IMR-90 (cell line): ENCODE results near the gene RPS10. TPM values are rescaled to one million over a fixed set of nuclear protein-coding genes. Genes with fewer than 3 reads are reported as not detected.
A peak's percentile ranks its signal among the peaks of the same experiment; 100 is the strongest.

Experiments
- ATAC-seq: fragments of 200-7000 bp; cut with Tn5 transposase; 2 replicates; pipeline ENCODE4 v1.9.1; 2020; ENCODE audit warnings: low read depth, mild to moderate bottlenecking, moderate library complexity
- BruUV-seq: library from RNA; stranded (reverse); fragments of 400-500 nt; replicated peaks from 2 replicates; lab custom pipeline; 2021; lab: Mats Ljungman, UMichigan
- CTCF ChIA-PET: fragments of 300-600 bp; formaldehyde crosslinking; extraction: SDS; loops from one replicate; lab custom pipeline; 2021; ENCODE audit warnings: antibody characterized with exemption; lab: Yijun Ruan, JAX
- POLR2A ChIA-PET: fragments of 300-600 bp; sonication (Branson Sonifier 250); formaldehyde crosslinking; loops from one replicate; lab custom pipeline; 2022; ENCODE audit warnings: antibody characterized with exemption; ENCODE audit not compliant: unreplicated experiment; lab: Charles Lee
- DNase-seq: peaks from one replicate; pipeline ENCODE4 v3.0.0; 2013
- H2AFZ ChIP-seq: replicated peaks from 2 replicates; pipeline ENCODE3; 2013; ENCODE audit warnings: low read length, mild to moderate bottlenecking; ENCODE audit not compliant: poor library complexity
- H2AK5ac ChIP-seq: 2 replicates; pipeline ENCODE4 v1.6.1; 2013; ENCODE audit warnings: low read depth, low read length, inconsistent platforms
- H2AK9ac ChIP-seq: replicated peaks from 2 replicates; pipeline ENCODE3; 2013; ENCODE audit warnings: mild to moderate bottlenecking, low read depth, low read length, moderate library complexity; ENCODE audit not compliant: poor library complexity
- H2BK120ac ChIP-seq: 2 replicates; pipeline ENCODE4 v1.6.1; 2013; ENCODE audit warnings: low read depth, low read length, inconsistent platforms
- H2BK15ac ChIP-seq: 3 replicates; pipeline ENCODE4 v1.6.1; 2013; ENCODE audit warnings: low read depth, low read length, inconsistent platforms
- H2BK20ac ChIP-seq: 2 replicates; pipeline ENCODE4 v1.6.1; 2013; ENCODE audit warnings: low read depth, mild to moderate bottlenecking, inconsistent platforms, low read length, moderate library complexity
- H2BK5ac ChIP-seq: 2 replicates; pipeline ENCODE4 v1.6.1; 2013; ENCODE audit warnings: mild to moderate bottlenecking, low read depth, low read length, inconsistent platforms; ENCODE audit not compliant: poor library complexity, severe bottlenecking
- H3K14ac ChIP-seq: replicated peaks from 2 replicates; pipeline ENCODE4 v1.6.1; 2013; ENCODE audit warnings: low read depth, low read length, inconsistent platforms
- H3K18ac ChIP-seq: 2 replicates; pipeline ENCODE4 v1.6.1; 2013; ENCODE audit warnings: low read depth, low read length, control low read depth
- H3K23ac ChIP-seq: 2 replicates; pipeline ENCODE4 v1.6.1; 2013; ENCODE audit warnings: low read depth, low read length, inconsistent platforms
- H3K27ac ChIP-seq: 2 replicates; pipeline ENCODE4 v1.5.1; 2013; ENCODE audit warnings: mild to moderate bottlenecking, control low read depth, low read length; ENCODE audit not compliant: insufficient read depth
- H3K27me3 ChIP-seq: 2 replicates; pipeline ENCODE4 v1.6.1; 2013; ENCODE audit warnings: low read length; ENCODE audit not compliant: control insufficient read depth, insufficient read depth
- H3K36me3 ChIP-seq: 2 replicates; pipeline ENCODE4 v1.6.1; 2013; ENCODE audit warnings: low read length, mixed read lengths; ENCODE audit not compliant: control insufficient read depth, insufficient read depth
- H3K4ac ChIP-seq: 2 replicates; pipeline ENCODE4 v1.6.1; 2013; ENCODE audit warnings: low read depth, low read length, inconsistent platforms
- H3K4me1 ChIP-seq: 2 replicates; pipeline ENCODE4 v1.6.1; 2013; ENCODE audit warnings: low read length, mixed read lengths; ENCODE audit not compliant: control insufficient read depth, insufficient read depth
- H3K4me2 ChIP-seq: 2 replicates; pipeline ENCODE4 v1.6.1; 2013; ENCODE audit warnings: low read depth, mild to moderate bottlenecking, control low read depth, low read length, moderate library complexity
- H3K4me3 ChIP-seq: 2 replicates; pipeline ENCODE4 v1.5.1; 2013; ENCODE audit warnings: low read depth, mild to moderate bottlenecking, control low read depth, low read length, moderate library complexity; ENCODE audit not compliant: insufficient read depth
- H3K56ac ChIP-seq: 2 replicates; pipeline ENCODE4 v1.6.1; 2013; ENCODE audit warnings: low read length, inconsistent platforms; ENCODE audit not compliant: insufficient read depth; ENCODE audit errors: extremely low read depth
- H3K79me1 ChIP-seq, 2 experiments: 2 replicates each; pipeline ENCODE4 v1.6.1; 2013; ENCODE audit warnings: low read length in 2 of 2, inconsistent platforms in 1 of 2, low read depth in 1 of 2
- H3K9ac ChIP-seq: 2 replicates; pipeline ENCODE4 v1.6.1; 2013; ENCODE audit warnings: low read depth, low read length, control low read depth
- H3K9me1 ChIP-seq: 2 replicates; pipeline ENCODE4 v1.6.1; 2013; ENCODE audit warnings: low read length, inconsistent platforms; ENCODE audit not compliant: insufficient read depth
- H3K9me3 ChIP-seq: 2 replicates; pipeline ENCODE4 v1.6.1; 2013; ENCODE audit warnings: low read length; ENCODE audit not compliant: control insufficient read depth, insufficient read depth
- H4K20me1 ChIP-seq: 2 replicates; pipeline ENCODE4 v1.6.1; 2013; ENCODE audit warnings: low read length, inconsistent platforms; ENCODE audit not compliant: insufficient read depth
- H4K5ac ChIP-seq: 2 replicates; pipeline ENCODE4 v1.6.1; 2013; ENCODE audit warnings: mild to moderate bottlenecking, low read depth, low read length, control low read depth
- H4K8ac ChIP-seq, 2 experiments: 2 replicates each; pipeline ENCODE4 v1.6.1; 2013; ENCODE audit warnings: low read depth in 2 of 2, low read length in 2 of 2, control low read depth in 1 of 2, inconsistent platforms in 1 of 2
- H4K91ac ChIP-seq: 2 replicates; pipeline ENCODE4 v1.6.1; 2013; ENCODE audit warnings: low read depth, low read length, inconsistent platforms; ENCODE audit not compliant: insufficient read depth
- BHLHE40 ChIP-seq: fragments of 150-350 bp; IDR thresholded peaks from 2 replicates; pipeline ENCODE4 v1.6.1; 2016; ENCODE audit warnings: mild to moderate bottlenecking, low read depth, low read length
- CEBPB ChIP-seq: IDR thresholded peaks from 2 replicates; pipeline ENCODE4 v1.6.1; 2012; ENCODE audit warnings: low read depth, low read length, improper control_type of control experiment
- CTCF ChIP-seq: conservative IDR thresholded peaks from 2 replicates; pipeline ENCODE4 v1.5.1; 2012; ENCODE audit warnings: mild to moderate bottlenecking, low read depth, low read length, improper control_type of control experiment
- ELK1 ChIP-seq: fragments of 150-350 bp; IDR thresholded peaks from 2 replicates; pipeline ENCODE4 v1.6.1; 2016; ENCODE audit warnings: low read depth, mild to moderate bottlenecking, low read length, moderate library complexity, borderline replicate concordance
- MAFK ChIP-seq: IDR thresholded peaks from 2 replicates; pipeline ENCODE4 v1.6.1; 2012; ENCODE audit warnings: low read depth, low read length, improper control_type of control experiment
- MXI1 ChIP-seq: IDR thresholded peaks from 2 replicates; pipeline ENCODE4 v1.6.1; 2012; ENCODE audit warnings: low read depth, mild to moderate bottlenecking, low read length, moderate library complexity, borderline replicate concordance
- RAD21 ChIP-seq: IDR thresholded peaks from 2 replicates; pipeline ENCODE4 v1.6.1; 2012; ENCODE audit warnings: low read length, improper control_type of control experiment
- RCOR1 ChIP-seq: IDR thresholded peaks from 2 replicates; pipeline ENCODE4 v1.6.1; 2012; ENCODE audit warnings: mild to moderate bottlenecking, low read length, improper control_type of control experiment; ENCODE audit not compliant: insufficient replicate concordance
- RFX5 ChIP-seq: IDR thresholded peaks from 2 replicates; pipeline ENCODE4 v1.8.0; 2012; ENCODE audit warnings: low read depth, mild to moderate bottlenecking, low read length, moderate library complexity
- SMC3 ChIP-seq: fragments of 150-350 bp; IDR thresholded peaks from 2 replicates; pipeline ENCODE4 v1.6.1; 2016; ENCODE audit warnings: low read depth, mild to moderate bottlenecking, antibody characterized with exemption, low read length, moderate library complexity
- USF2 ChIP-seq: fragments of 150-350 bp; IDR thresholded peaks from 2 replicates; pipeline ENCODE4 v1.6.1; 2017; ENCODE audit warnings: mild to moderate bottlenecking, antibody characterized with exemption, low read length, low read depth
- WGBS, 2 experiments: methylation state at CpG; one replicate each; pipeline versions ENCODE4 v1.1.5 to v1.1.7; 2013; ENCODE audit warnings: missing lambda C conversion rate in 2 of 2; ENCODE audit not compliant: insufficient read length in 1 of 2; ENCODE audit errors: extremely low coverage in 2 of 2; 5-methylcytosine and 5-hydroxymethylcytosine counted together
- dilution Hi-C: fragments of 300-500 bp; cut with HindIII; formaldehyde crosslinking; loops from one replicate; pipeline ENCODE4 v1.14.3; 2018; ENCODE audit warnings: low sequenced_read_pairs; ENCODE audit not compliant: unreplicated experiment
- in situ Hi-C: fragments of 300-500 bp; cut with MboI; formaldehyde crosslinking; loops from 3 replicates; pipeline ENCODE4 v1.14.3; 2019; ENCODE audit warnings: low sequenced_read_pairs, inconsistent platforms, mixed read lengths
- intact Hi-C: fragments of 100-400 bp; cut with micrococcal nuclease; formaldehyde crosslinking; loops from 2 replicates; pipeline ENCODE4 v1.10.0; 2022
- polyA plus RNA-seq, 3 experiments: library from polyadenylated mRNA; depleted of rRNA; stranded (reverse); fragments of >200 nt; gene quantifications; 2 replicates each; pipeline ENCODE4 v1.2.3, GENCODE V29; 2012; ENCODE audit warnings: low replicate concordance in 1 of 3
- total RNA-seq: library from RNA; depleted of rRNA; stranded (reverse); fragments of >200 nt; gene quantifications from 2 replicates; pipeline ENCODE4 v1.2.3, GENCODE V29; 2012

The RPS10 gene
- total and polyA plus RNA-seq, 2 of the 4 experiments (the other 2 are of a cell fraction) = 5,462 to 5,584 TPM

GRCh38 chr6:34459899-34460593 is 34.2 kb upstream of the RPS10 start:
- ATAC-seq (peak; percentile 70), DNase-seq (peak; percentile 48)
- Histone ChIP-seq H4K8ac (no peak overlapping the region), H2BK5ac (no peak overlapping the region), H3K14ac (no peak overlapping the region), H2BK15ac (no peak overlapping the region), H3K23ac (no peak overlapping the region), H3K4me3 (no peak overlapping the region), H3K4ac (no peak overlapping the region), H3K56ac (no peak overlapping the region), H3K79me1 (no peaks in the 10 kb centered on the region), H2AK9ac (no peak overlapping the region), H4K5ac (no peak overlapping the region), H2AK5ac (no peak overlapping the region), H2BK120ac (no peak overlapping the region), H3K4me2 (no peak overlapping the region), H2AFZ (no peak overlapping the region), H3K36me3 (no peaks in the 10 kb centered on the region), H3K27ac (no peak overlapping the region), H4K91ac (no peak overlapping the region), H2BK20ac (no peak overlapping the region), H3K9ac (no peak overlapping the region), H3K27me3 (peaks cover 17% of the 10 kb centered on the region), H3K9me3 (no peaks in the 10 kb centered on the region), H4K20me1 (no peaks in the 10 kb centered on the region), H3K9me1 (no peaks in the 10 kb centered on the region; the same call in 1 of the 2 replicates), H3K18ac (no peak overlapping the region), H3K4me1 (peaks cover 2% of the 10 kb centered on the region; the same call in 1 of the 2 replicates)
- CTCF ChIA-PET = interaction anchor here (0.6 to 1.8 kb wide), 4 partner anchors 15 to 149 kb away, joined by 3 to 8 read pairs (median 4); no protein-coding TSS in a partner anchor
- no TSS peak for BruUV-seq
- in situ Hi-C loops (no loop called here), dilution Hi-C loops (no loop called here), intact Hi-C loops (loop anchor here (1.0 kb wide), 1 partner anchor 149 kb away; no protein-coding TSS in a partner anchor)
- 17% methylated on average over 2 of the region's 6 CpGs; no CpG with 5 or more reads in 1 of the 2 experiments for WGBS, 2 experiments
- POLR2A ChIA-PET = no interaction called here
- TF ChIP-seq RCOR1 (no peak), MXI1 (no peak), RFX5 (no peak), BHLHE40 (no peak), MAFK (no peak), CTCF (peak; percentile 70), CEBPB (no peak), SMC3 (peak; percentile 65), USF2 (no peak), ELK1 (no peak), RAD21 (peak; percentile 86)
